SK-N-SH (cell line): ENCODE measurements around the gene USP22. TPM values are rescaled to one million over a fixed set of nuclear protein-coding genes. Genes with fewer than 3 reads are reported as not detected.

Experiments
- CTCF ChIA-PET: fragments of 300-600, 350-600 bp; formaldehyde crosslinking; extraction: SDS; loops from one replicate; lab custom pipeline; 2021; lab: Yijun Ruan, JAX
- POLR2A ChIA-PET: fragments of 350-600 bp; sonication (Branson Sonifier 250); formaldehyde crosslinking; extraction: SDS; loops from one replicate; lab custom pipeline; 2020; ENCODE audit warnings: antibody characterized with exemption, inconsistent platforms; lab: Yijun Ruan, JAX
- DNase-seq: peaks from one replicate; pipeline ENCODE4 v3.0.0; 2012
- H2AFZ ChIP-seq: fragments of 200-600 bp; sonication (generic); 2 replicates; pipeline ENCODE4 v1.8.1; 2016; ENCODE audit warnings: antibody characterized with exemption, mild to moderate bottlenecking, low read depth
- H3F3A ChIP-seq: fragments of 200-600 bp; sonication (generic); replicated peaks from 2 replicates; pipeline ENCODE3; 2016; ENCODE audit warnings: antibody characterized with exemption, mild to moderate bottlenecking; ENCODE audit not compliant: insufficient read depth
- H3K27ac ChIP-seq, 2 experiments: fragments of 200-500 bp in 1 of 2; fragments of 200-600 bp in 1 of 2; sonication (Bioruptor generic) in 1 of 2; sonication (generic), shearing (Covaris generic) in 1 of 2; 2 replicates each; pipeline versions ENCODE4 v1.5.1 to v1.6.1; 2014 to 2016; ENCODE audit warnings: low read depth in 2 of 2, inconsistent platforms in 1 of 2, low read length in 1 of 2, mild to moderate bottlenecking in 1 of 2, mixed read lengths in 1 of 2
- H3K27me3 ChIP-seq: fragments of 200-600 bp; sonication (generic), shearing (Covaris generic); 2 replicates; pipeline ENCODE4 v1.6.1; 2016; ENCODE audit warnings: mixed run types; ENCODE audit not compliant: insufficient read depth
- H3K36me3 ChIP-seq, 2 experiments: fragments of 200-500 bp in 1 of 2; fragments of 200-600 bp in 1 of 2; sonication (Bioruptor generic) in 1 of 2; sonication (generic) in 1 of 2; replicated peaks in 1 of 2; 2 replicates each; pipeline versions ENCODE3 to v1.5.1; 2014 to 2016; ENCODE audit warnings: low read length in 1 of 2, mild to moderate bottlenecking in 1 of 2; ENCODE audit not compliant: insufficient read depth in 2 of 2, control insufficient read depth in 1 of 2
- H3K4me1 ChIP-seq, 2 experiments: fragments of 200-500 bp in 1 of 2; fragments of 200-600 bp in 1 of 2; sonication (Bioruptor generic) in 1 of 2; sonication (generic), shearing (Covaris generic) in 1 of 2; 2 replicates each; pipeline versions ENCODE4 v1.5.1 to v1.6.1; 2014 to 2016; ENCODE audit warnings: low read depth in 1 of 2, low read length in 1 of 2, mixed run types in 1 of 2; ENCODE audit not compliant: insufficient read depth in 2 of 2, control insufficient read depth in 1 of 2
- H3K4me2 ChIP-seq: fragments of 200-600 bp; sonication (generic), shearing (Covaris generic); 2 replicates; pipeline ENCODE4 v1.6.1; 2017; ENCODE audit warnings: mixed run types
- H3K4me3 ChIP-seq, 2 experiments: fragments of 200-500 bp in 1 of 2; fragments of 200-600 bp in 1 of 2; sonication (Bioruptor generic) in 1 of 2; sonication (generic), shearing (Covaris generic) in 1 of 2; 2 replicates each; pipeline versions ENCODE4 v1.5.1 to v1.8.1; 2014 to 2016; ENCODE audit warnings: low read depth in 2 of 2, inconsistent platforms in 1 of 2, low read length in 1 of 2, mild to moderate bottlenecking in 1 of 2, mixed read lengths in 1 of 2, moderate library complexity in 1 of 2
- H3K79me2 ChIP-seq: fragments of 200-600 bp; sonication (generic); 2 replicates; pipeline ENCODE4 v1.8.1; 2017; ENCODE audit warnings: mild to moderate bottlenecking; ENCODE audit not compliant: insufficient read depth
- H3K9ac ChIP-seq: fragments of 200-600 bp; sonication (generic); 2 replicates; pipeline ENCODE4 v1.6.1; 2017; ENCODE audit warnings: mixed run types
- H3K9me2 ChIP-seq: fragments of 200-600 bp; sonication (generic); 2 replicates; pipeline ENCODE4 v1.6.1; 2017; ENCODE audit warnings: mixed run types
- H3K9me3 ChIP-seq: fragments of 200-600 bp; sonication (generic); 2 replicates; pipeline ENCODE4 v1.6.1; 2017; ENCODE audit warnings: mixed run types, mild to moderate bottlenecking, moderate library complexity
- H4K20me1 ChIP-seq: fragments of 200-600 bp; sonication (generic); 2 replicates; pipeline ENCODE4 v1.6.1; 2017; ENCODE audit warnings: mild to moderate bottlenecking, mixed run types; ENCODE audit not compliant: insufficient read depth
- CHD2 ChIP-seq: fragments of 150-350 bp; IDR thresholded peaks from 2 replicates; pipeline ENCODE4 v1.6.1; 2018; ENCODE audit warnings: low read length; ENCODE audit not compliant: partially characterized antibody
- ELF1 ChIP-seq: IDR thresholded peaks from 2 replicates; pipeline ENCODE4 v1.4.0; 2012
- EP300 ChIP-seq, 2 experiments: IDR thresholded peaks; 2 replicates each; pipeline versions ENCODE4 v1.4.0 to v1.6.1; 2012; ENCODE audit warnings: borderline replicate concordance in 1 of 2, low read depth in 1 of 2, low read length in 1 of 2
- EZH2phosphoT487 ChIP-seq: fragments of 200-600 bp; sonication (generic); IDR thresholded peaks from 2 replicates; pipeline ENCODE4 v1.6.1; 2017; ENCODE audit warnings: low read depth, mixed run types, mild to moderate bottlenecking, antibody characterized with exemption, moderate library complexity, borderline replicate concordance
- FOSL2 ChIP-seq: IDR thresholded peaks from 2 replicates; pipeline ENCODE4 v1.4.0; 2012; ENCODE audit warnings: low read depth, mild to moderate bottlenecking, moderate library complexity, borderline replicate concordance
- GABPA ChIP-seq: IDR thresholded peaks from 2 replicates; pipeline ENCODE4 v1.4.0; 2012; ENCODE audit warnings: low read depth, mild to moderate bottlenecking
- GATA2 ChIP-seq: sonication (generic); formaldehyde crosslinking; IDR thresholded peaks from 2 replicates; pipeline ENCODE4 v1.5.0; 2020; ENCODE audit warnings: mild to moderate bottlenecking, missing genetic modification reagents
- MXI1 ChIP-seq: IDR thresholded peaks from 2 replicates; pipeline ENCODE4 v1.6.1; 2012; ENCODE audit warnings: mild to moderate bottlenecking, low read depth, low read length, improper control_type of control experiment
- NFIC ChIP-seq: IDR thresholded peaks from 2 replicates; pipeline ENCODE4 v1.4.0; 2012; ENCODE audit warnings: borderline replicate concordance
- NRF1 ChIP-seq: IDR thresholded peaks from 2 replicates; pipeline ENCODE4 v1.6.1; 2012; ENCODE audit warnings: low read depth, mild to moderate bottlenecking, low read length
- RAD21 ChIP-seq: IDR thresholded peaks from 2 replicates; pipeline ENCODE4 v1.6.1; 2012; ENCODE audit warnings: mild to moderate bottlenecking, low read length
- REST ChIP-seq: IDR thresholded peaks from 2 replicates; pipeline ENCODE4 v1.6.1; 2012; ENCODE audit warnings: mild to moderate bottlenecking, low read depth, low read length, moderate library complexity
- SMC3 ChIP-seq: IDR thresholded peaks from 2 replicates; pipeline ENCODE4 v1.6.1; 2012; ENCODE audit warnings: low read depth, low read length, improper control_type of control experiment
- TCF12 ChIP-seq: IDR thresholded peaks from 2 replicates; pipeline ENCODE4 v1.4.0; 2012
- USF2 ChIP-seq: fragments of 150-350 bp; IDR thresholded peaks from 2 replicates; pipeline ENCODE4 v1.6.1; 2017; ENCODE audit warnings: antibody characterized with exemption, low read length, low read depth, borderline replicate concordance
- YY1 ChIP-seq: IDR thresholded peaks from 2 replicates; pipeline ENCODE4 v1.4.0; 2012; ENCODE audit warnings: low read depth, mild to moderate bottlenecking
- WGBS: methylation state at CpG from one replicate; pipeline ENCODE4 v1.1.6; 2017; ENCODE audit warnings: low lambda C conversion rate; 5-methylcytosine and 5-hydroxymethylcytosine counted together
- polyA plus RNA-seq, 3 experiments: library from polyadenylated mRNA; depleted of rRNA; stranded (reverse); fragments of >200 nt; gene quantifications; 2 replicates each; pipeline ENCODE4 v1.2.3, GENCODE V29; 2012
- TF ChIP-seq, protein P1 (sequence below): fragments of 200-600 bp; sonication (generic); IDR thresholded peaks from 2 replicates; pipeline ENCODE4 v1.6.1; 2017; ENCODE audit warnings: antibody characterized with exemption, mild to moderate bottlenecking, moderate library complexity
- TF ChIP-seq, protein P2 (sequence below): IDR thresholded peaks from 2 replicates; pipeline ENCODE4 v1.4.0; 2012; ENCODE audit warnings: low read depth, borderline replicate concordance
- TF ChIP-seq, protein P3 (sequence below): IDR thresholded peaks from 2 replicates; pipeline ENCODE4 v1.4.0; 2012; ENCODE audit warnings: low read depth, borderline replicate concordance

Gene USP22
- polyA plus RNA-seq, 1 of the 3 experiments (the other 2 are of a cell fraction), result 142 TPM

- Histone ChIP-seq H3K9me3 (no peaks in the 10 kb centered on the region; the same call in 1 of the 2 replicates), H3K4me2 (no peak overlapping the region), H2AFZ (no peak overlapping the region), H3K27ac (no peak overlapping the region), H3K27me3 (no peaks in the 10 kb centered on the region), H3K4me3 (no peak overlapping the region), H3F3A (peaks cover 12% of the 10 kb centered on the region), H3K9ac (no peak overlapping the region), H3K79me2 (no peaks in the 10 kb centered on the region), H3K36me3 (no peaks in the 10 kb centered on the region), H4K20me1 (no peaks in the 10 kb centered on the region), H3K9me2 (no peaks in the 10 kb centered on the region), H3K4me1 (peaks cover 0 to 5% of the 10 kb centered on the region in 2 experiments; a peak in 1 of 4 replicates)
- CTCF ChIA-PET, result no interaction called here
- TF ChIP-seq MXI1 (no peak), GATA2 (CRISPR knock-in tag) (no peak), EP300 (IDR thresholded peaks at IDR 0.05; ENCODE audit: borderline replicate concordance in 1 of 2, low read depth in 1 of 2, low read length in 1 of 2) (no peak), CHD2 (no peak), NFIC (no peak), FOSL2 (no peak), SMC3 (no peak), NRF1 (no peak), USF2 (no peak), REST (no peak), EZH2phosphoT487 (no peak), RAD21 (no peak), GABPA (no peak), YY1 (no peak), ELF1 (no peak), TCF12 (no peak)
- TF ChIP-seq, protein P1, sequence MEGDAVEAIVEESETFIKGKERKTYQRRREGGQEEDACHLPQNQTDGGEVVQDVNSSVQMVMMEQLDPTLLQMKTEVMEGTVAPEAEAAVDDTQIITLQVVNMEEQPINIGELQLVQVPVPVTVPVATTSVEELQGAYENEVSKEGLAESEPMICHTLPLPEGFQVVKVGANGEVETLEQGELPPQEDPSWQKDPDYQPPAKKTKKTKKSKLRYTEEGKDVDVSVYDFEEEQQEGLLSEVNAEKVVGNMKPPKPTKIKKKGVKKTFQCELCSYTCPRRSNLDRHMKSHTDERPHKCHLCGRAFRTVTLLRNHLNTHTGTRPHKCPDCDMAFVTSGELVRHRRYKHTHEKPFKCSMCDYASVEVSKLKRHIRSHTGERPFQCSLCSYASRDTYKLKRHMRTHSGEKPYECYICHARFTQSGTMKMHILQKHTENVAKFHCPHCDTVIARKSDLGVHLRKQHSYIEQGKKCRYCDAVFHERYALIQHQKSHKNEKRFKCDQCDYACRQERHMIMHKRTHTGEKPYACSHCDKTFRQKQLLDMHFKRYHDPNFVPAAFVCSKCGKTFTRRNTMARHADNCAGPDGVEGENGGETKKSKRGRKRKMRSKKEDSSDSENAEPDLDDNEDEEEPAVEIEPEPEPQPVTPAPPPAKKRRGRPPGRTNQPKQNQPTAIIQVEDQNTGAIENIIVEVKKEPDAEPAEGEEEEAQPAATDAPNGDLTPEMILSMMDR, result no peak
- TF ChIP-seq, protein P2, sequence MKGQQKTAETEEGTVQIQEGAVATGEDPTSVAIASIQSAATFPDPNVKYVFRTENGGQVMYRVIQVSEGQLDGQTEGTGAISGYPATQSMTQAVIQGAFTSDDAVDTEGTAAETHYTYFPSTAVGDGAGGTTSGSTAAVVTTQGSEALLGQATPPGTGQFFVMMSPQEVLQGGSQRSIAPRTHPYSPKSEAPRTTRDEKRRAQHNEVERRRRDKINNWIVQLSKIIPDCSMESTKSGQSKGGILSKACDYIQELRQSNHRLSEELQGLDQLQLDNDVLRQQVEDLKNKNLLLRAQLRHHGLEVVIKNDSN, result no peak
- TF ChIP-seq, protein P3, sequence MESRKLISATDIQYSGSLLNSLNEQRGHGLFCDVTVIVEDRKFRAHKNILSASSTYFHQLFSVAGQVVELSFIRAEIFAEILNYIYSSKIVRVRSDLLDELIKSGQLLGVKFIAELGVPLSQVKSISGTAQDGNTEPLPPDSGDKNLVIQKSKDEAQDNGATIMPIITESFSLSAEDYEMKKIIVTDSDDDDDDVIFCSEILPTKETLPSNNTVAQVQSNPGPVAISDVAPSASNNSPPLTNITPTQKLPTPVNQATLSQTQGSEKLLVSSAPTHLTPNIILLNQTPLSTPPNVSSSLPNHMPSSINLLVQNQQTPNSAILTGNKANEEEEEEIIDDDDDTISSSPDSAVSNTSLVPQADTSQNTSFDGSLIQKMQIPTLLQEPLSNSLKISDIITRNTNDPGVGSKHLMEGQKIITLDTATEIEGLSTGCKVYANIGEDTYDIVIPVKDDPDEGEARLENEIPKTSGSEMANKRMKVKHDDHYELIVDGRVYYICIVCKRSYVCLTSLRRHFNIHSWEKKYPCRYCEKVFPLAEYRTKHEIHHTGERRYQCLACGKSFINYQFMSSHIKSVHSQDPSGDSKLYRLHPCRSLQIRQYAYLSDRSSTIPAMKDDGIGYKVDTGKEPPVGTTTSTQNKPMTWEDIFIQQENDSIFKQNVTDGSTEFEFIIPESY, result no peak
- WGBS, result 60% methylated on average over 1 of the region's 1 CpG
- POLR2A ChIA-PET, result no interaction called here
- DNase-seq, result no peak
Measured at GRCh38 chr17:21049457-21049856, 6.6 kb upstream of the USP22 start.
